NCI-H146 (cell line): ENCODE data around the gene SEMA3G.

Experiments used
- DNase-seq: peaks from one replicate; lab custom pipeline; 2025; lab: John Stamatoyannopoulos, UW

The SEMA3G gene

DNA sequence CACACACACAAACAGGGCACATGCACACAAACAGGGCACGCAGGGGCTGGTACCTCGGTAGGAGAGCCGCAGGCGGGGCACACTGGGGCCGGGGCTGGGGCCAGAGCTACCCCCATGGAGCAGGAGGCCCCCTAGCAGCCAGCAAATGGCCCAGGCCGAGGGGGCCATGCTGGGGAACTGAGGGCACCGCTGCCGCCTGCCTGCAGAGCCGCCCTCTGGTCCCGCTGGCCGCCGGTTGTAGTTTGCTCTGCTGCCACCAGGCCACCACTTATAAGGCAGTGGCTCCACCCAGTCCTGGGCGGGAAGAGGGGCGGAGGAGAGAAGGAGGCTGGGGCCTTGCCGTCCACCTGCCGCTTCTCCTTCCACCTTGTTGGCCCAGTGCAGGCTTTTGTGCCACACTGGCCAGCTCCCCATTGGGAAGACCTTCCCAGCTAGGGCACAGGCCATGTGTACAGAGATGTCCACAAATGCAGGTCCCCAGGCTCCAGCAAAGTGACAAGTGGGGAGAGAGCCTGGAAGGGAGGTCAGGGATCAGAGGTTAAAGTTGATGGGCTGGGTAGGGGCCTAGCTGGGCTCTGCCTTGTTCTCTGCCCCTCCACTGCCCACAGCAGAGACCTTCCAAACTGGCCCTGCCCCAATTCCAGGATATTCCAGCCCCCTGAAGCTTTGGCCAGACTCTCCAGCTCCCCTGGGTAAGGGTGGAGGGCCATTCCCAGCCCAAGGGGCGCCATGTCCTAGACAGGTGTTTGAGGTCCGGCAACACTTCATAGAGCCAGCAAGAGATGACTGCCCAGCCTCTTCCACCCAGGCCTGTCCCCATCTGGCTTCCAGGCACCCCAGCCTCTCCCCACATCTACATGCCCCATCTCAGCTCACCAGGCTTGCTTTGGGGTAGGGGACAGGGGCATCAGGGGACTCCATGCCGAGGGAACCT is at the start of gene SEMA3G:
Gene SEMA3G (minus strand): TSS at position 244 of the 934 bp plus-strand sequence. CDS start 76 bp downstream, at position 168.
- peak; percentile 85 for DNase-seq

- peak; percentile 32 for DNase-seq
Measured at GRCh38 chr3:52494445-52494844, 49.5 kb upstream of the SEMA3G start.

- no peak for DNase-seq
Measured at GRCh38 chr3:52493232-52494017, 48.5 kb upstream of the SEMA3G start.

DNA sequence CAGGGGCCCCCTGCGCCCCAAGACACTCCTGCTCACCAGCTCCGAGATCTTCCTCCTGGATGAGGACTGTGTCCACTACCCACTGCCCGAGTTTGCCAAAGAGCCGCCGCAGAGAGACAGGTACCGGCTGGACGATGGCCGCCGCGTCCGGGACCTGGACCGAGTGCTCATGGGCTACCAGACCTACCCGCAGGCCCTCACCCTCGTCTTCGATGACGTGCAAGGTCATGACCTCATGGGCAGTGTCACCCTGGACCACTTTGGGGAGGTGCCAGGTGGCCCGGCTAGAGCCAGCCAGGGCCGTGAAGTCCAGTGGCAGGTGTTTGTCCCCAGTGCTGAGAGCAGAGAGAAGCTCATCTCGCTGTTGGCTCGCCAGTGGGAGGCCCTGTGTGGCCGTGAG is 47.2 kb upstream of the SEMA3G start:
- DNase-seq, result no peak

GRCh38 chr3:52490939-52491526 is 46.1 kb upstream of the SEMA3G start:
- DNase-seq, result no peak

DNA sequence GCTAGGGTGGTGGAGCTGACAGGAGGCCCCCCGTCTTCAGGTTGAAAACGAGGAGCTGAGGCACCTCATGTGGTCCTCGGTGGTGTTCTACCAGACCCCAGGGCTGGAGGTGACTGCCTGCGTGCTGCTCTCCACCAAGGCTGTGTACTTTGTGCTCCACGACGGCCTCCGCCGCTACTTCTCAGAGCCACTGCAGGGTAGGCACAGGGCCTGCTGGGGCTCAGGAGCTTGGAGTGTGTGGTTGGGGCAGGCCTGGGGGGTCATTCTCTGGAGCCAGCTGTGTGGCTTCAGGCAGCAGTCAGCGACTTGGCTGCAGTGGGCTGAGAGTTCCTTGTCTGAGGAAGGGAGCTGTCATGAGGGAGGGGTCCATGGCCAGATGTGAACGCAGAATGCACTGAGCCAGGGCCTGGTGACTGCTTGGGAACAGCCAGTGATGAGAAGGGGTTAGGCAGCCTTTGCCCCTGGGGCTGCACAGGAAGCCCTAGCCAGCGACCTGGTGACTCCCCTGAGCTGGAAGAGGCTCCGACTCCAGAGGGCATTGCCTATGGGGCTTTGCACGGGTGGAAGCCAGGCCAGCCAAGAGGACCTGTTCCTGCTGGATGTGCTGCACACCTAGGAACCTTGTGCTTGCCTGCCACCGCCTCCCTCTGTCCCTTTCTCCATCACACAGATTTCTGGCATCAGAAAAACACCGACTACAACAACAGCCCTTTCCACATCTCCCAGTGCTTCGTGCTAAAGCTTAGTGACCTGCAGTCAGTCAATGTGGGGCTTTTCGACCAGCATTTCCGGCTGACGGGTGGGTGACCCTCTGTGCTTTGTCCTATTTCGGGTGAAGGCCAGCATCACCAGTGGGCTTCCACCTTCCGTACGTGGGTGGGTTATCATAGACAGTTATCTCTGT is 45.4 kb upstream of the SEMA3G start:
- no peak for DNase-seq

GRCh38 chr3:52489453-52489852 is 44.5 kb upstream of the SEMA3G start:
- no peak for DNase-seq

- DNase-seq, result no peak
Measured at GRCh38 chr3:52488746-52489145, 43.8 kb upstream of the SEMA3G start.

DNA sequence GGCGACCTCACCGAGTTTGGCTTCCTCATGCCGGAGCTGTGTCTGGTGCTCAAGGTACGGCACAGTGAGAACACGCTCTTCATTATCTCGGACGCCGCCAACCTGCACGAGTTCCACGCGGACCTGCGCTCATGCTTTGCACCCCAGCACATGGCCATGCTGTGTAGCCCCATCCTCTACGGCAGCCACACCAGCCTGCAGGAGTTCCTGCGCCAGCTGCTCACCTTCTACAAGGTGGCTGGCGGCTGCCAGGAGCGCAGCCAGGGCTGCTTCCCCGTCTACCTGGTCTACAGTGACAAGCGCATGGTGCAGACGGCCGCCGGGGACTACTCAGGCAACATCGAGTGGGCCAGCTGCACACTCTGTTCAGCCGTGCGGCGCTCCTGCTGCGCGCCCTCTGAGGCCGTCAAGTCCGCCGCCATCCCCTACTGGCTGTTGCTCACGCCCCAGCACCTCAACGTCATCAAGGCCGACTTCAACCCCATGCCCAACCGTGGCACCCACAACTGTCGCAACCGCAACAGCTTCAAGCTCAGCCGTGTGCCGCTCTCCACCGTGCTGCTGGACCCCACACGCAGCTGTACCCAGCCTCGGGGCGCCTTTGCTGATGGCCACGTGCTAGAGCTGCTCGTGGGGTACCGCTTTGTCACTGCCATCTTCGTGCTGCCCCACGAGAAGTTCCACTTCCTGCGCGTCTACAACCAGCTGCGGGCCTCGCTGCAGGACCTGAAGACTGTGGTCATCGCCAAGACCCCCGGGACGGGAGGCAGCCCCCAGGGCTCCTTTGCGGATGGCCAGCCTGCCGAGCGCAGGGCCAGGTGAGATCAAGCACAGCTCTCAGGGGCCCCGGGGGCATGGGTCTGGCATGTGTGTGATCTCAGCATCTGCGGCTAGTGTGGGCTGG is 43.1 kb upstream of the SEMA3G start:
- DNase-seq, result no peak

DNA sequence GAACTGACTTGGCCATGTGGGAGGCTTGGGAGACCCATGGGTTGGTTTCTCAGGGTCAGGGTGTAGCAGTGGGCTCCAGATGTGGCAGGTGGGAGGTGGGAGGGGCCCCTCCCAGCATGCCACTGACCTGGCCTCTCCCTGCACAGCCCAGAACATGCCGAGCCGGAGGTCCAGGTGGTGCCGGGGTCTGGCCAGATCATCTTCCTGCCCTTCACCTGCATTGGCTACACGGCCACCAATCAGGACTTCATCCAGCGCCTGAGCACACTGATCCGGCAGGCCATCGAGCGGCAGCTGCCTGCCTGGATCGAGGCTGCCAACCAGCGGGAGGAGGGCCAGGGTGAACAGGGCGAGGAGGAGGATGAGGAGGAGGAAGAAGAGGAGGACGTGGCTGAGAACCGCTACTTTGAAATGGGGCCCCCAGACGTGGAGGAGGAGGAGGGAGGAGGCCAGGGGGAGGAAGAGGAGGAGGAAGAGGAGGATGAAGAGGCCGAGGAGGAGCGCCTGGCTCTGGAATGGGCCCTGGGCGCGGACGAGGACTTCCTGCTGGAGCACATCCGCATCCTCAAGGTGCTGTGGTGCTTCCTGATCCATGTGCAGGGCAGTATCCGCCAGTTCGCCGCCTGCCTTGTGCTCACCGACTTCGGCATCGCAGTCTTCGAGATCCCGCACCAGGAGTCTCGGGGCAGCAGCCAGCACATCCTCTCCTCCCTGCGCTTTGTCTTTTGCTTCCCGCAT is 42.3 kb upstream of the SEMA3G start:
- DNase-seq, result no peak

DNA sequence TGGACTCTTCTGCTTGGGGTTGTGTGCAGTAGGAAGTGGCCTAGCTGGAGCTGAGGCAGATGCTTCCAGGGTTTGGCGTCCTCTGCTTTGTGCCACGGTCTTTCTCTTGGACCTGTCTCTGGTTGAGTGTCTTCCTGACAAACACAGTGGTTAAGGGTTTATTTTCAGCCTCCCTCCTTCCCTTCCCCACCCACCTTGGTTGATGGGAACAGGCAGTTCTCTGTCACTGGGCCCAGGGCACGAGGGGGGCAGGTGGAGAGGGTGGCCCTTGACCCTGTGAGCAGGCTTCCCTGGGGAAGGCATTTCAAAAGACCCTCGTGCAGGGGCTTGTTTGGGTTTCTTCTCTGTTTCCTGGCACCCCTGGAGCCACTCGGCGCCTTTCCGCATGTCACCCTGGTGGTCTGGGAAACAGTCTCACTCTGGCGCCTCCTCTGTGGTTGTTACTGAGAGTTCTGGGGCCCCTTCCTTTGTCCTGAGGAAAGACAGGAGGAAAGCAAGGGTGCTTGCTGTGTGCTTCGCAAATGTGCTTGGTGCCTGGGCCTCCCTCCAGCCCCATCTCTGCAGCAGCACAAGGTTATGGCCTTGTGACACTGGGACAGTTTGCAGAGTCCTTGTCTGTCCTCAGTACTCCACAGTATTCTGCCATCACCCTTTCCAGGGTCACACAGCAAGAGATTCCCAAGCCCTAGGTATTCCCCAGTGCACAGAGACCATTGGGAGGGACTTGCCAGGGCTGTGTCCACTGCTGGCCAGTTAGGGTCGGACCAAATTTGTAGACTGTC is 40.0 kb upstream of the SEMA3G start:
- no peak for DNase-seq

DNA sequence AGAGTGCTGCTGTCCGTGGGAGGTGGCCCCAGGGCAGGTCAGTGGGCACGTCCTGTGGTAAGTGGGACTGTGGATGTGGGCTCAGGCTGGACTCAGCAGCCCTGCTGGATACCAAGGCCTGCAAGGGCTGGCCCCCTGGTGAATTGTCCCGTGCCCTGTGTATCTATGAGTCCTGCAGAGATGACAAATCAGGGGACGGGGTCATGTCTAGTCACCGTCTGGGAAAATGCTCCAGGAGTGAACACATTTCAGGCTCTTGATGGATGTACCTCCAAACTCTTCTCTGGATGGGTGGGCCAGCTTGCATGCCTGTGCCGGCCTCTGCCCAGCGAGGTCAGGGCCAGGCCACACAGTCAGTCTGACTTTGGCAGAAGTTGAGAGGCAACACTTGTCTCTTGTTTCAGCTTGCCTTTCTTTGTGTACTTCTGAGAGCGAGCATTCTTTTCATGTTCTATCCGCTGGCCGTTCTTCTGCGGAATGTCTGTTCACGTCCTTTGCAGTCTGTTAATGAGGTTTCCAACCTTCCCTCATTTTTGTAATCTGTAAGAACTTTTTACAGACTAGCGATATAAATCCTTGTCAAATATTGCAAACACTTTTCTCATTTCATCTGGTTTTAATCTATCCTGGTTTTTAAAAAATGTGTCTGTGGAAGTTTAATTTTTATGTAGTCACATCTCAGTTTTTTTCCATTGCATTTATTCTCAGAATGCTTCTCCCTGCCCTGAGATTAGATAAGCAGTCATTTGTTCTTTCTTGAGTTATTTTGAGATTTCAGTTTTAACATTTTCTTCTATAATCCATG is 38.9 kb upstream of the SEMA3G start:
- DNase-seq, result no peak

GRCh38 chr3:52483081-52483480 is 38.2 kb upstream of the SEMA3G start:
- no peak for DNase-seq

DNA sequence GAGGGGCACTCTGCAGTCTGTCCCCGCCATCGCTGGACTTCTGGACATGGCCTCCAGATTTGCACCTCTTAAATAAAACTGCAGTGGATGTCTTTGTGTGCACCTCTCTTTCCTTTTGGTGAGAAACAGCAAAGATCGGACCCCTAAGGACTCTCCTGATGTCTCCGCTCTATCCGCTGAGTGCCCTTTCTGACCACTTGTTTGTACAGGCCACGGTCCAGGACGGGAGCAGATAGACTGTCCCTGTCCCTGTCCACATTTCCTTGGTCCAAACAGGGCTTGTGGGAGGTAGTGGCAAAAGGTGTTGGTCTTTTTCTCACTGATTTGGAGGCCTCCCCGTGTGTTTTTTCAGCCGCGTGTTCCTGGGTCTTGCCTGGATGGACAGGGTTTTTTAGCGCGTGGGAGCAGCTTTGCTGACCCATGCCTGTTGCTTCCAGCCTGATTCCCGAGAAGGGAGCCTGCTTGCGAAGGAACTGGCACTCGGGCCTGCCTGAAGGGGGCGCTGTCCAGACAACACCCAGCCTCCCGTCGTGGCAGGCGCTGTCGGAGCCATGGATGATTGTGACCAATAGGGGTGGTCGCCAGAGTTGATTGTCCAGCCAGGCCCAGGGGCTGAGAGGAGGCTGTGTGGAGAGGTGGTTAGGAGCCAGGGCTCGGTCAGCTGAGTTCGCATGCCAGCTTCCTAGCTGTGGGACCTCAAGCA is 37.1 kb upstream of the SEMA3G start:
- DNase-seq, result no peak

- DNase-seq, result no peak
Measured at GRCh38 chr3:52480768-52481715, 36.1 kb upstream of the SEMA3G start.

DNA sequence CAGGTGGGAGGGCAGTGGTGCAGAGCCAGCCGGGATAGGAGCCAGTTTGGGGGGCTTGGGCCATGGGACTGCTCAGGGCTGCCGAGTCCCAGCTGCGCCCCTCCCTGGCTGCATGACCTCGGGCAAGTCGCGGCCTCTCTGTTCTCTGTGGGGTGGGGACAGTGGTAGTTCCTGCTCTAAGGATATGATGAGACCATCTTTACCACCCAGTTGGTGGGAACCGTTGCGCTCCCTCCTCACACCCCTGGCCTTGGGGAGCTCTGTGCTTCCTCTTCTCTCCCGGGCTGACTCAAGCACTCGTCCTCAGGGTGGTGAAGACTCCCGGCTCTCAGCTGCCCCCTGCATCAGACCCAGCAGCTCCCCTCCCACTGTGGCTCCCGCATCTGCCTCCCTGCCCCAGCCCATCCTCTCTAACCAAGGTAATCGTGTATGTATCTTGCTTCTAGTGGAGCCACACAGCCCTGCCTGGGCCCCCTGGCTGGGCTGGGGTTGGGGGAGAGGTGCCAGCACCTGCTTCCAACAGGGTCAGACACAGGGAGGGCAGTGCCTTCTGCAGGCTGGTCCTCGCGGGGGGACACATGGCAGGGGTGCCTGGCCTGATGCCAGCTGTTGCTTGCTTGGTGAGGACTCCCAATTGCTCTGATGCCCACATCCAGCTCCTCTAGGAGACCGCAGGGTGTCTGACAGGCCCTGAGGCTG is 35.1 kb upstream of the SEMA3G start:
- DNase-seq, result no peak
